ENCODE measurements around the gene NRN1.

NRN1 gene

DNA sequence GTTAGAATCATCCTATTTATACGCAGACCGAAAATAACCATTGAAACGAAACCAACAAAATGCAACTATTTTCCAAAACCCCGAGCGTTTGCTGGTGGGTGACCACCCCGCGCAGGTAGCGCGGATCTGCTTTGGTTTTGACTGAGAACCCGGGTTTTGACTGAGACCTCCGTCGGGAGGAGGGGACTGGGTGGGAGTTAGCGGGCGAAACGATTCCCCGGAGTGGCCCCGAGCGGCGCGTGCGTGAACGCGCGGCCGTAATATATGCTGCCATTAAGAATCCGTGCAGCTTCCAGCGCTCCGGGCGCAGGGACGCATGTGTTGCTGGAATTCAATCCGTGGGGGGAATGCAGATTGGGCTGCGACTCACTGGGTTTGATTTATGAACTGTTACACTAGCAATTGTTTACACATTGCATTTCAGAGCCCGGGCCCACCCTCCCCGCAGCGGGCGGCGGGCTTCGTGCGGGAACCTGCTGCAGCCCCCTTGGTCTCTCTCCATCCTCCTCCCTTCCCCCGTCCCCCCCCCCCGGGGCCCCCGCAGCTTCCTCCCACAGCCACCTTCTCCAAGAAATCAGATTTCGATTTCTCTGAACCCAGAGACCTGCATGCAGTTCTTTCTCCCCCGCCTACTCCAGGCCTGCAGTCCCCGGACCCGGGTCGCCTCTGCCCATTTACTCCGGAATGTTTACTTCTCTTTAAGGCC lies 9.9 kb downstream of the NRN1 start:
- H3K4me3 Mint-ChIP-seq, result peak overlapping the region; percentile 92
- peaks cover 93% of the 10 kb centered on the region for H3K27me3 Mint-ChIP-seq (ENCODE audit: low read depth)
- H3K4me1 Mint-ChIP-seq (ENCODE audit: low read depth), result peaks cover 35% of the 10 kb centered on the region
- peaks cover 13% of the 10 kb centered on the region for H3K36me3 Mint-ChIP-seq (ENCODE audit: low read depth)
- H3K9me3 Mint-ChIP-seq, result peaks cover 11% of the 10 kb centered on the region
- peak overlapping the region; percentile 62 for H3K27ac Mint-ChIP-seq
- no peak for DNase-seq (ENCODE audit: low spot score)

DNA sequence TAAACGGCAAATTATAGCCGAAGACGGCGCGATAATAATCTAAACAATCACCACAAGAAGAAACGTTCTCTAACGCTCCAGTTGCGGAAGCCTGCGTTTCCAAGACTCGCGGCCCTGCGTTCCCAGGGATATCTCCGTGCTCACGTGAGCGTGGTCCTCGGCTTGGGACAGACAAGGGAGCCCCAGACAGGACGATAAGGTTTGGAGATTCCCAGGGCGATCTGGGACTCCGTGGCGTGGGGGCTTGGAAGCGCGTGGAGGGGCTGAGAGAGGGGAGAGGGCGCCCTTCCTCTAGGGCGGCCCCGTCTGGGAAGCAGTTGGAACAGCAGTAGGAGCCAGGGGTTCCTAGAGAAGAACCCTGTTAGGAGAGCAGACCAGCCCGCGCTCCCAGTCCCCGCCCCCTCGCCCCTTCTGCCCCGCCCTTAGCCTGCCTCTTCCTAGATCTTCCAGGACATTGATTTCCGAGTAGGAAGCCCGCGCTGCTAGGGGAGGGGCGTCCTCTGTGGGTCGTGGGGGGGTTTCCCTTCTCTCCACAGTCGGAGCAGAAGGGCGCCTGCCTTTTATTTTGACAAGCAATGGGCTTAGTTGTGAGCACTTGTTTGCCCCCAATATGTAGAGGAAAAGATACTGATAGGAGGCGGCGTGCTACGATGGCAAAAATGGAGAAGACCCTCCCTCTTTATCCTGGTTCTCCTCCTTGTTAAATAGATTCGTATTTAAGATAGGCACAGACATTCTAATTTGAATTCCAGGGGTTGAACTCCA lies 10.6 kb downstream of the NRN1 start:
- H3K4me3 Mint-ChIP-seq, result peak overlapping the region; percentile 92
- H3K27ac Mint-ChIP-seq, result peak overlapping the region; percentile 62
- H3K9me3 Mint-ChIP-seq, result peaks cover 11% of the 10 kb centered on the region
- peaks cover 11% of the 10 kb centered on the region for H3K36me3 Mint-ChIP-seq (ENCODE audit: low read depth)
- H3K4me1 Mint-ChIP-seq (ENCODE audit: low read depth), result peaks cover 35% of the 10 kb centered on the region
- no peak for DNase-seq (ENCODE audit: low spot score)
- H3K27me3 Mint-ChIP-seq (ENCODE audit: low read depth), result peaks cover 93% of the 10 kb centered on the region

DNA sequence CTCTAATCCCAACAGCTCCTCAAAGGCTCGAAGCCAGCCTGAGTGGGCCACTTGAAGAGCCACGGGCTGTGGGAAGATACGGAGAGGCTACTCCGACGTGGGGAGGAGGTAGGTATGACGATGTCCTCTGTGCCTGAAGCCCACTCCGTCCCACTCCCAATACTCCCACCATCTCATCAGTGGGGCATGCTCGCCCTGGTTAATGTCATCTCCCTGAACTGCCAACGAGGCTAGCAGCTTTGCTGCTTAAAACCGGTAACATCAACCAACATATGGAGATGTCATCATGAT lies 11.1 kb downstream of the NRN1 start:
- peaks cover 35% of the 10 kb centered on the region for H3K4me1 Mint-ChIP-seq (ENCODE audit: low read depth)
- DNase-seq (ENCODE audit: low spot score), result no peak
- peak overlapping the region; percentile 92 for H3K4me3 Mint-ChIP-seq
- H3K27ac Mint-ChIP-seq, result peak overlapping the region; percentile 41
- peaks cover 11% of the 10 kb centered on the region for H3K9me3 Mint-ChIP-seq
- H3K36me3 Mint-ChIP-seq (ENCODE audit: low read depth), result peaks cover 11% of the 10 kb centered on the region
- peaks cover 93% of the 10 kb centered on the region for H3K27me3 Mint-ChIP-seq (ENCODE audit: low read depth)

DNA sequence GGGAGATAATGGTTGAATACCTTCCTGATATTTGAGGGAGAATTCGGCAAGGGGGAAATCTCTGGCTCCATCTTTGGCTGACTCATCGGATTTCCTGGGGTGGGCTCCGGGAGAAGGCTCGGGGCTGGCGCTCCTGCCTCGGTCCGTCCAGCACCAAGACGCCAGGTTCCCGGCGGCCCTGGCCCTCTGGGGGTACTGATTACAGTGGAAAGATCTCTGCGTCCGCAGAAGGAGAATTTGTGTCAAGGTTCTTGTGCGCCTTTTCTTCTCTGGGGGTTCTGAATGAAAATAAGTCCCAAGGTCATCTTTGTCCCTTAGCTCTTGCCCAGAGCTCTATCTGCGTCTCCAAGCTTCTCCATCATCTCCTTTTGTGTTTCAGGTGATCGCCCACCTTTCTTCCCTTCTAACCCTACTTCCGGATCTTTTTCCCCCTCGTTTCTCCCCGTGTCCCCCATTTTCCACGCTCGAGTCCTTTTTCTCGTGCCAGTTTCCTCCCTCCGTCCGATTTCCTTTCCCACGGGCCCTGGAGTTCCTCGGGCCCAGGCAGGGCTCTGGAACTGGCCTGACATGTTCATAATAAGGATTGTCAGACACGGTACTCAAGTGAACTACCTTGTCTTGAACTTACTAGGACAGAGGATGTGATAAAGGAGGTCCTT lies 11.6 kb downstream of the NRN1 start:
- peaks cover 34% of the 10 kb centered on the region for H3K4me1 Mint-ChIP-seq (ENCODE audit: low read depth)
- DNase-seq (ENCODE audit: low spot score), result no peak
- H3K36me3 Mint-ChIP-seq (ENCODE audit: low read depth), result peaks cover 7% of the 10 kb centered on the region
- H3K27me3 Mint-ChIP-seq (ENCODE audit: low read depth), result peaks cover 88% of the 10 kb centered on the region
- peaks cover 7% of the 10 kb centered on the region for H3K9me3 Mint-ChIP-seq
- peak overlapping the region; percentile 92 for H3K4me3 Mint-ChIP-seq
- peak overlapping the region; percentile 67 for H3K27ac Mint-ChIP-seq

DNA sequence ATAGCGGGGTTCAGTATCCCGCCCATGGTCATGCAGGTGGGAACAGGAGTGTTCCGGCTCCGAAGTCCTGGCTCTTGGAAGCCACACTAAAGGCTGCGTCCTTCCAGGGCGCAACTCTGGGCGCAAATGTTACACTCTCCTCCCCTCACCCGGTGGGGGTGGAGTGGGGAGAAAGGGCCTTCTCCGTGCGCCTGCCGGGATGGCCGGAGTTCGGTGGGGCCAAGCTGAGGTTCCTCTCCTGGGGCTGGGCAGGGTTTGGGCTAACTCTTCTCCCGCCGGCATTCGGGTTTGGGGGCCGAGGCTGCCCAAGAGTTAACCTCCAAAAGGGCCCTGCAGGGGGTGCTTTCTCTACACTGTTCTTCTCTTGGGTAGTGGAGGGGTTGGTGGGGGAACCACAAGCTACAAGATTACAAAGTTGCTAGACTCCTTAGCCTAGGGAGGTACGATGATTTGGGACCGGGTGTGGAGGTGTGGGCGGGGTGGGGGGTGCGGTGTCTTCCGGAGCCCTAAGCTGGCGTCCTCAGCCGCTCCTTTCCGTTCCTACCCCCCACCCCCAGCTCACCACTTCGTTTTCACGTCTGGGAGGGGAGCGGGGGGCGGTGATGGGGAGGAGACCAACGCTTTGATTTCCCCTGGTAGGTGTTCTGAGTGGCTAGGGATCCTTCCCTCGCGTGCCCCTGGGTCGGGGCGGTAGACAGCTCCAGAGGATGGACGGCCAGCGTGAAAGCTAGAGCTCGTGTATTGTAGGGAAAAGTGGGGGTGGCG lies 12.3 kb downstream of the NRN1 start:
- Mint-ChIP-seq H3K9me3 (no peaks in the 10 kb centered on the region), H3K36me3 (ENCODE audit: low read depth) (peaks cover 6% of the 10 kb centered on the region), H3K4me3 (no peak overlapping the region), H3K4me1 (ENCODE audit: low read depth) (peaks cover 29% of the 10 kb centered on the region), H3K27me3 (ENCODE audit: low read depth) (peaks cover 86% of the 10 kb centered on the region), H3K27ac (peak overlapping the region; percentile 67)
- DNase-seq (ENCODE audit: low spot score), result no peak

DNA sequence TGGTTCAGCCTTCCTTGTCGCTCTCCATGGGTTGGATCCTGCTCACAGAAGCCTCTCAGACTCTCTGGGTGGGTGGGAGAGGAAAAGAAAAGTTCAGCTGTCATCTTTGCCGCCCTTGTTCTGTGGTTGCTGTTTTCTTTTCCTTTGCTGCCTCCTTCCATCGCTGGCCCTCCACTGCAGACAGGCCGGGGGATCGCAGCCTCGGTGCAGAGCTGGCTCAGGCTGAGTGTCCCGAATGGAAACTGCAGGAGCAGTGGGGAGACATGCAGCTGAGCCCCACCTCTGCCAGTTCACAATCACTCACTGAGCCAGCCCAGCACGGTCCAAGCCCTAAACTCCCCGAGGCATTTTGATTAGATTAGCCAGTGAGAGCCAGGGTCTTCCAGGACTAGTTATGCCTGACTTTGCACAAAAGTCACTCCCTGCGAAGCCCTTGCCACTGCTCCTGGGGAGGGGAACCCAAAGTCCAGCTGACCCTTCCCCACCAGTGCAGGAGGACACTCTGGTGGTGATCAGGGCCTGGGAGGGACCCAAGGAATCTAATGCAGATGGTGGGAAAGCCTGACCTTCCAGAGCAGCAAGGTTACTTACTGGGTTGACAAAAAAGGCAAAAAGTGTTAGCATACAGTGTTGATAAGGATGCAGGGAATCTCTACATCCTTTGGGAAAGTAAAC lies 14.0 kb downstream of the NRN1 start:
- H3K4me1 Mint-ChIP-seq (ENCODE audit: low read depth), result peaks cover 22% of the 10 kb centered on the region

DNA sequence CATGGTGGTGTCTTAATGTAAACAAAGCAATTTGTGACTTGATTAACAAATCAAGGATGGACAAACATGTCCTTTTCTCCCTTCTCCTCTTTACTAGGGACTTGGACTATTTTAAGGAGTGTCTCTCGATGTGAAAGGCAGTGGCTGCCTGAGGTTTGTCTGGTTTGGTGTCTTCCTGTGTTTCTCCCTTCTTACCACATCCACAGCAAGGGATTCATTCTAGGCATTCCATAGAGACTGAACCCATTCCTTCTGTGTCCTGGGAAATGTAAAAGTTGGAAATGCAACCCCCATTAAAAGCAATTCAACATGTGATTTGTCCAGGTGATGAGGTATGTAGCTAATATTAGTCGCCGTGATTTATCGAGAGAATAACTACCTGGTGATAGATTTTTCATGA lies 15.9 kb downstream of the NRN1 start:
- no peak for DNase-seq (ENCODE audit: low spot score)
- Mint-ChIP-seq H3K9me3 (no peaks in the 10 kb centered on the region), H3K36me3 (ENCODE audit: low read depth) (peaks cover 4% of the 10 kb centered on the region), H3K27me3 (ENCODE audit: low read depth) (peaks cover 66% of the 10 kb centered on the region), H3K27ac (no peak overlapping the region), H3K4me3 (no peak overlapping the region), H3K4me1 (ENCODE audit: low read depth) (peaks cover 15% of the 10 kb centered on the region)

More for the DNA sequence above, 14.0 kb downstream of the NRN1 start:
- Mint-ChIP-seq H3K9me3 (no peaks in the 10 kb centered on the region), H3K27me3 (ENCODE audit: low read depth) (peaks cover 82% of the 10 kb centered on the region), H3K4me3 (no peak overlapping the region), H3K27ac (no peak overlapping the region), H3K36me3 (ENCODE audit: low read depth) (peaks cover 4% of the 10 kb centered on the region)
- no peak for DNase-seq (ENCODE audit: low spot score)

DNA sequence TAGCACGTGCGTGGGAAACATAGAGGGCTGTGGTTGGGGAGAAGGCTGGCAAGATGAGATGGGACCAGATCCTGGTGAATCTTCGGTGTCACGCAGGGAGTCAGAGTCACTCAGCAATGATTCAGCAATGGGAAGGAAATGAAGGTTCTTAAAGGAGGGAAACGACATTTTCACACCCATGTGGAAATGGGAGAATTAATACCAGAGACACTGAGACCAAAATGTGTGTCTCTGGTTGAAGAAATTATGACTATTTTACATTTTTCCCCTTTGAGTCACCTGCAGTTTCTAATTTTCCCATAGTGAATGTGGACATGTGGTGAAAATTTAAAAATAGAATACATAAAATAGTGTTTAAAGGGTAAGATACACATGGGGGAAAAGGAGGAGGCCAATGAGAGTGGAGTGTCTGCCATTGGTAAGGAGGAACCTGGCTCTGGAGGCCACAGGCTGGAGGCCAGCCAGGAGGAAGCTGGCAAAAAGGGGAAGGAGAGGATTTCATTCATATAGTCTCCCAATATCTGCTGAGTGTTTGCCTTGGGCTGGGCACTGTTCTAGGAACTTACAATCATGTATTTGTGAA lies 17.5 kb downstream of the NRN1 start:
- H3K4me1 Mint-ChIP-seq (ENCODE audit: low read depth), result peaks cover 7% of the 10 kb centered on the region
- no peaks in the 10 kb centered on the region for H3K36me3 Mint-ChIP-seq (ENCODE audit: low read depth)
- no peak overlapping the region for H3K27ac Mint-ChIP-seq
- no peak overlapping the region for H3K4me3 Mint-ChIP-seq
- H3K27me3 Mint-ChIP-seq (ENCODE audit: low read depth), result peaks cover 58% of the 10 kb centered on the region
- DNase-seq (ENCODE audit: low spot score), result no peak
- no peaks in the 10 kb centered on the region for H3K9me3 Mint-ChIP-seq

DNA sequence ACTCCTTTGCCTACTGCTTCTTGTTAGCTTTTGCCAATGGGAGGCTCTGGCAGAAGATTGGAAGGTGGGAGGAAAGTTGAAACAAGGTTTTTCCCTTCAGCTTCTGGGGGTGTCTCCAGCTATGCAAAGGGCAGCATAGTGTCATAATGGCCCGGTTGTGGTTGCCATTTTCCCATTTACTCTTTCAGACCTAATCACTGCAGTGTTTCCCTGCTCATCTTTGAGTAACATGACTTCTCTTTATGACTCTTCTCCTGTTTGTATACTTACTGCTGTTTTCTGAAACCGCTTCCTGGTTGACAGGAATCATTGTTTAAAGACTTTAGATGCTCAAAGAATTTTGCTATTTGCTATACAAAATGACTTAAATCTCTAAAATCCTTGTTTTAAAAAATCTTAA lies 19.9 kb downstream of the NRN1 start:
- Mint-ChIP-seq H3K9me3 (no peaks in the 10 kb centered on the region), H3K36me3 (ENCODE audit: low read depth) (no peaks in the 10 kb centered on the region), H3K4me3 (no peak overlapping the region), H3K4me1 (ENCODE audit: low read depth) (peaks cover 13% of the 10 kb centered on the region), H3K27me3 (ENCODE audit: low read depth) (peaks cover 34% of the 10 kb centered on the region), H3K27ac (no peak overlapping the region)
- no peak for DNase-seq (ENCODE audit: low spot score)

DNA sequence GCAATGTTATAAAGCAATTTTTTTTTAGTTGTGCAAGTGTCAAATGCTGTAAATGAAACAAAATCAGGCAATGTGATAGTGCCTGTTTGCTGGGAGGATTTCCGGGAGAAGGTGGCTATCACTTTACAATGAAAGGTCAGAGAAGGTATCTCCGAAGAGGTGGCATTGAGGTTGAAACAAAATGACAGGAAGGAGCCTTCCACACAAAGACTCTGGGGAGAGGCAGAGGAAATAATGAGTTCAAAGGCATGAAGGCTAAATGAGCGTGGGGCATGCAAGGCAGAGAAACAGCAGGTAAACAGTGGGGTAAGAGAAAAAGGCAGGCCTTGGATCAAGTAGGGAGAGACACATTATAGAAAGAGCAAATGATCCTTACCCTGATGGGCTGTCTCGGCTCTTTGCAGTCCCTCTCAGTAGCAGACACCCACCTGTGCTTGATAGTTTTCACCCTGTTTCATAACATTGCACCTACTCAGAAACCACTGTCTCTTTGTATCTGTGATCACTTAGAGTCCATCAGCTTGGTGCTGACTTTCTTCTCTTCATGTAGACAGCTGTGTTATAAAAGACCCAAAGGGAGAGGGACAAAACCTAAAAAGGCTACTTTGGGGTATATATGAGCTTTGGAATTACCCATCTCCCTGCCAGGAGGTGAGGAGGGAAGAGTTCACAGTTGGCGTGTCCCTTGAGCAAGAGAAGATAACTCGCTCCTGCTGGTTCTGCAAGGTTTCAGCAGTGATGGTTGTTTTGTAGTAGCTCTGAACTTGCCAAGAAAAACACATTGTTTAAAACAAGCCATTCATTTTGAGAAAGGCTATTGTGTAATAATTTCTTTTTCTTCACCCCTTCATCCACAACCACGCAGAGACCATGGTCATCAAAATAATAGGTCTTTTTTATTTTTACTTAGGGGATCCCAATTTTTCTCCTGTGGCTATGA lies 22.3 kb downstream of the NRN1 start:
- Mint-ChIP-seq H3K36me3 (ENCODE audit: low read depth) (no peaks in the 10 kb centered on the region), H3K4me1 (ENCODE audit: low read depth) (peaks cover 21% of the 10 kb centered on the region), H3K4me3 (no peak overlapping the region), H3K27me3 (ENCODE audit: low read depth) (peaks cover 28% of the 10 kb centered on the region), H3K27ac (peak overlapping the region; percentile 11), H3K9me3 (no peaks in the 10 kb centered on the region)
- DNase-seq (ENCODE audit: low spot score), result no peak

DNA sequence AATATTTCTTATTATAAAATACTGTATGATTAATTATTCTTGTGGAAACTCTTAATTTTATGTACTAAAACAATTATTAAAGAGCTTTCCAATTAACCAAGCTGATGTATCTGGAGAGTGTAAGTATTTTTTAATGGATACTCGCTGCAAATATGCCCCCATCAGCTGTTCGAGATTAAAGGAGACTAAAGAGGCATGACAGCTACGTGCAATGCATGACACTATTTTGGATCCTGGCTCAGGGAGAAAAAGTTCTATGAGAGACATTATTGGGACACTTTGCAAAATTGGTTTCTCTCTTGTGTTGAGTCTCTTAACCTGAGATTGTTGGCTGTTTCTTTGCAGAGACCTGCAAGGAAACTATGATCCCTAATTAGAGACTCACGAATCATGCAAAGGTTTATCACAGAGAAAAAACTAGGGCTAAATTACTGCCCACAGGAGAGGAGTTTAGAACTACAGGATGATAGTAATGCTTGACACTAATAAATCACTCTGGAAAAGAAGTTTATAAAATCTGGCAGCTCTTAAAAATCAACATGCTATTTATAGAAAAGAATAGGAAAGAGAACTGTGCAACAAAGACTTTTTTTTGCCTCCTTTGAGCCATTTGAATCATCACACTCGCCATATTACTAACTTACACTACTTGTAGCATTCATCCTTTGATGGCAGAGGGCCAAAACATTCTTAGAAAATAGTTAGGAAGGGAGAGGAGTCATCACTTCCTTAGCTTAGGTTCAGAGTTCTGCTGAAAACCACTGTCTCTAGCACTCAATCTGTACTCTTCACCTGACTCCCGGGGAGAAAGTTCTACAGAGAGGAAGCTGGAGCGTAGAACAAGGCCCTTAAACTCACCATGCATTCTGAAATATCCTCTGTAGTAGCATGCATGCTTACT lies 25.3 kb downstream of the NRN1 start:
- Mint-ChIP-seq H3K27me3 (ENCODE audit: low read depth) (peaks cover 25% of the 10 kb centered on the region), H3K9me3 (no peaks in the 10 kb centered on the region), H3K36me3 (ENCODE audit: low read depth) (no peaks in the 10 kb centered on the region), H3K4me3 (no peak overlapping the region), H3K4me1 (ENCODE audit: low read depth) (peaks cover 15% of the 10 kb centered on the region), H3K27ac (no peak overlapping the region)
- no peak for DNase-seq (ENCODE audit: low spot score)
